Liver (tissue), 9 donors: Measurements from ENCODE around the gene MLN. TPM values are rescaled to one million over a fixed set of nuclear protein-coding genes. Genes with fewer than 3 reads are reported as not detected.

ENCODE experiments used
- DNase-seq: peaks from one replicate; pipeline ENCODE4 v3.0.0-alpha.2; 2017; ENCODE audit warnings: low spot score
- H3K27ac ChIP-seq, 2 donors: one replicate each; pipeline ENCODE4 v1.7.0; 2013; ENCODE audit warnings: inconsistent platforms in 2 of 2, low read length in 2 of 2, control low read depth in 1 of 2, low read depth in 1 of 2, mild to moderate bottlenecking in 1 of 2
- H3K27me3 ChIP-seq, 4 donors: one replicate each; pipeline versions ENCODE4 v1.6.1 to v1.7.0; 2013; ENCODE audit warnings: low read length in 3 of 4, inconsistent platforms in 1 of 4, mild to moderate bottlenecking in 1 of 4, moderate library complexity in 1 of 4; ENCODE audit not compliant: control insufficient read depth in 4 of 4, insufficient read depth in 4 of 4
- H3K36me3 ChIP-seq, 4 donors: one replicate each; pipeline versions ENCODE4 v1.6.1 to v1.7.0; 2013; ENCODE audit warnings: low read length in 3 of 4, mild to moderate bottlenecking in 3 of 4, low read depth in 1 of 4, moderate library complexity in 1 of 4; ENCODE audit not compliant: control insufficient read depth in 4 of 4, insufficient read depth in 3 of 4
- H3K4me1 ChIP-seq, 4 donors: one replicate each; pipeline versions ENCODE4 v1.6.1 to v1.7.0; 2013; ENCODE audit warnings: low read length in 3 of 4, mild to moderate bottlenecking in 3 of 4, moderate library complexity in 1 of 4; ENCODE audit not compliant: control insufficient read depth in 4 of 4, insufficient read depth in 4 of 4
- H3K4me3 ChIP-seq, 3 donors: one replicate each; pipeline versions ENCODE4 v1.6.1 to v1.7.0; 2013; ENCODE audit warnings: low read length in 3 of 3, control low read depth in 1 of 3, low read depth in 1 of 3, mild to moderate bottlenecking in 1 of 3
- H3K9ac ChIP-seq, 2 donors: one replicate each; pipeline ENCODE4 v1.7.0; 2013; ENCODE audit warnings: low read length in 2 of 2, mild to moderate bottlenecking in 2 of 2, moderate library complexity in 2 of 2, control low read depth in 1 of 2, low read depth in 1 of 2
- H3K9me3 ChIP-seq, 4 donors: one replicate each; pipeline versions ENCODE4 v1.6.1 to v1.7.0; 2013; ENCODE audit warnings: low read length in 3 of 4; ENCODE audit not compliant: control insufficient read depth in 4 of 4
- CTCF ChIP-seq: fragments of 150-350 bp; IDR thresholded peaks from 2 replicates; pipeline ENCODE4 v1.5.1; 2017; ENCODE audit warnings: improper control_type of control experiment, low read depth, low read length; ENCODE audit not compliant: missing input control
- EGR1 ChIP-seq, 2 donors: IDR thresholded peaks; 2 replicates each; pipeline ENCODE4 v1.6.1; 2016 to 2018; ENCODE audit warnings: antibody characterized with exemption in 2 of 2, low read depth in 2 of 2
- FOXA1 ChIP-seq: IDR thresholded peaks from 2 replicates; pipeline ENCODE4 v1.6.1; 2016; ENCODE audit warnings: antibody characterized with exemption
- FOXA2 ChIP-seq: IDR thresholded peaks from 2 replicates; pipeline ENCODE4 v1.6.1; 2016; ENCODE audit warnings: antibody characterized with exemption
- GABPA ChIP-seq, 2 donors: IDR thresholded peaks in 1 of 2; conservative IDR thresholded peaks in 1 of 2; 2 replicates each; pipeline ENCODE4 v1.6.1; 2016; ENCODE audit warnings: antibody characterized with exemption in 2 of 2, mild to moderate bottlenecking in 1 of 2, moderate library complexity in 1 of 2
- HNF4G ChIP-seq: IDR thresholded peaks from 2 replicates; pipeline ENCODE4 v1.6.1; 2016; ENCODE audit warnings: antibody characterized with exemption
- JUND ChIP-seq, 2 donors: IDR thresholded peaks; 2 replicates each; pipeline ENCODE4 v1.6.1; 2016; ENCODE audit warnings: antibody characterized with exemption in 2 of 2
- MAX ChIP-seq: IDR thresholded peaks from 2 replicates; pipeline ENCODE4 v1.6.1; 2016; ENCODE audit warnings: antibody characterized with exemption
- NR2F2 ChIP-seq: IDR thresholded peaks from 2 replicates; pipeline ENCODE4 v1.6.1; 2016; ENCODE audit warnings: antibody characterized with exemption
- RAD21 ChIP-seq, 2 donors: IDR thresholded peaks; 2 replicates each; pipeline ENCODE4 v1.6.1; 2016; ENCODE audit warnings: antibody characterized with exemption in 2 of 2, mild to moderate bottlenecking in 2 of 2
- REST ChIP-seq: IDR thresholded peaks from 2 replicates; pipeline ENCODE4 v1.6.1; 2016; ENCODE audit warnings: antibody characterized with exemption, mild to moderate bottlenecking
- RXRA ChIP-seq, 2 donors: IDR thresholded peaks; 2 replicates each; pipeline ENCODE4 v1.6.1; 2017 to 2018; ENCODE audit warnings: antibody characterized with exemption in 2 of 2, mild to moderate bottlenecking in 1 of 2
- SP1 ChIP-seq: IDR thresholded peaks from 2 replicates; pipeline ENCODE4 v1.6.1; 2018; ENCODE audit warnings: antibody characterized with exemption, mild to moderate bottlenecking
- TAF1 ChIP-seq: conservative IDR thresholded peaks from 2 replicates; pipeline ENCODE4 v1.6.1; 2016; ENCODE audit warnings: antibody characterized with exemption, mild to moderate bottlenecking
- YY1 ChIP-seq: IDR thresholded peaks from 2 replicates; pipeline ENCODE4 v1.6.1; 2016; ENCODE audit warnings: antibody characterized with exemption, mild to moderate bottlenecking
- ZBTB33 ChIP-seq: IDR thresholded peaks from 2 replicates; pipeline ENCODE4 v1.6.1; 2016; ENCODE audit warnings: antibody characterized with exemption
- WGBS: extraction: QIAGEN DNeasy Blood & Tissue Kit; methylation state at CpG from one replicate; pipeline ENCODE4 v1.1.7; 2013; 5-methylcytosine and 5-hydroxymethylcytosine counted together
- polyA plus RNA-seq, 2 donors: library from polyadenylated mRNA; stranded (reverse) in 1 of 2; unstranded in 1 of 2; fragments of 200-250 nt in 1 of 2; fragments of >200 nt in 1 of 2; fragmentation: Nextera tagmentation in 1 of 2; extraction: Ambion mirVana in 1 of 2; gene quantifications; one replicate each; pipeline versions ENCODE4 v1.2.1 to v1.2.3, GENCODE V29; 2013 to 2015
- total RNA-seq, 2 donors: library from RNA; depleted of rRNA; stranded (reverse); fragments of >200 nt; gene quantifications; one replicate each; pipeline ENCODE4 v1.2.3, GENCODE V29; 2014
- donor health status: healthy.
- donor health status: healthy.
- donor health status: healthy.
- donor health status: healthy.
- donor health status: healthy.

Gene MLN
- total and polyA plus RNA-seq, 4 donors: not detected

GRCh38 chr6:33776764-33777163 lies 27.0 kb downstream of the MLN start:
- Histone ChIP-seq H3K27ac (no peak overlapping the region), H3K36me3 (peaks cover 43 to 82% (median 58%) of the 10 kb centered on the region in 4 donors), H3K4me3 (no peak overlapping the region), H3K4me1 (peaks cover 0 to 6% (median 2%) of the 10 kb centered on the region in 4 donors), H3K27me3 (no peaks in the 10 kb centered on the region), H3K9me3 (no peaks in the 10 kb centered on the region), H3K9ac (no peak overlapping the region)
- WGBS: 89% methylated on average over 13 of the region's 13 CpGs
- DNase-seq: no peak
- TF ChIP-seq RAD21 (IDR thresholded peaks at IDR 0.05) (no peak), FOXA1 (no peak), RXRA (IDR thresholded peaks at IDR 0.05) (no peak), JUND (IDR thresholded peaks at IDR 0.05) (no peak), YY1 (no peak), NR2F2 (no peak), ZBTB33 (no peak), HNF4G (no peak)

- no peak for TF ChIP-seq TAF1
- TF ChIP-seq FOXA1: no peak
- TF ChIP-seq SP1: no peak
- no peak for TF ChIP-seq RXRA (IDR thresholded peaks at IDR 0.05)
- TF ChIP-seq REST: no peak
- no peak for TF ChIP-seq GABPA (IDR thresholded peaks at IDR 0.05 in 1 of 2, conservative IDR thresholded peaks at IDR 0.05 in 1 of 2)
- TF ChIP-seq MAX: no peak
- no peak for TF ChIP-seq JUND (IDR thresholded peaks at IDR 0.05)
- TF ChIP-seq YY1: no peak
- no peak for TF ChIP-seq FOXA2
- H3K27me3 ChIP-seq: no peaks in the 10 kb centered on the region
- no peak for DNase-seq
- no peak overlapping the region for H3K27ac ChIP-seq
- no peak overlapping the region for H3K9ac ChIP-seq
- WGBS: 95% methylated on average over 4 of the region's 4 CpGs
- no peak overlapping the region for H3K4me3 ChIP-seq
- peaks cover 43 to 82% (median 58%) of the 10 kb centered on the region in 4 donors for H3K36me3 ChIP-seq
- H3K4me1 ChIP-seq: peaks cover 0 to 8% (median 2%) of the 10 kb centered on the region in 4 donors
- H3K9me3 ChIP-seq: no peaks in the 10 kb centered on the region
Measured at GRCh38 chr6:33776186-33776585, 27.6 kb downstream of the MLN start.

GRCh38 chr6:33774774-33775173 lies 29.0 kb downstream of the MLN start:
- no peak for DNase-seq
- Histone ChIP-seq H3K9me3 (no peaks in the 10 kb centered on the region), H3K4me1 (peaks cover 0 to 11% (median 4%) of the 10 kb centered on the region in 4 donors), H3K36me3 (peaks cover 35 to 69% (median 51%) of the 10 kb centered on the region in 4 donors), H3K4me3 (no peak overlapping the region), H3K9ac (no peak overlapping the region), H3K27ac (no peak overlapping the region), H3K27me3 (no peaks in the 10 kb centered on the region)
- no peak for TF ChIP-seq MAX
- no peak for TF ChIP-seq FOXA1
- TF ChIP-seq RAD21 (IDR thresholded peaks at IDR 0.05): no peak
- TF ChIP-seq SP1: no peak
- TF ChIP-seq YY1: no peak
- no peak for TF ChIP-seq EGR1 (IDR thresholded peaks at IDR 0.05; ENCODE audit: low read depth in 2 of 2)
- no peak for TF ChIP-seq CTCF
- no peak for TF ChIP-seq TAF1
- no peak for TF ChIP-seq NR2F2
- no peak for TF ChIP-seq GABPA (IDR thresholded peaks at IDR 0.05 in 1 of 2, conservative IDR thresholded peaks at IDR 0.05 in 1 of 2)
- TF ChIP-seq JUND (IDR thresholded peaks at IDR 0.05): no peak
- WGBS: 99% methylated on average over 3 of the region's 3 CpGs
